Bone marrow (tissue), 2 donors: ENCODE data around the gene MMRN1.

Source experiments
- DNase-seq, 2 donors: peaks; one replicate each; lab custom pipeline; 2025; lab: John Stamatoyannopoulos, UW

The MMRN1 gene, protein sequence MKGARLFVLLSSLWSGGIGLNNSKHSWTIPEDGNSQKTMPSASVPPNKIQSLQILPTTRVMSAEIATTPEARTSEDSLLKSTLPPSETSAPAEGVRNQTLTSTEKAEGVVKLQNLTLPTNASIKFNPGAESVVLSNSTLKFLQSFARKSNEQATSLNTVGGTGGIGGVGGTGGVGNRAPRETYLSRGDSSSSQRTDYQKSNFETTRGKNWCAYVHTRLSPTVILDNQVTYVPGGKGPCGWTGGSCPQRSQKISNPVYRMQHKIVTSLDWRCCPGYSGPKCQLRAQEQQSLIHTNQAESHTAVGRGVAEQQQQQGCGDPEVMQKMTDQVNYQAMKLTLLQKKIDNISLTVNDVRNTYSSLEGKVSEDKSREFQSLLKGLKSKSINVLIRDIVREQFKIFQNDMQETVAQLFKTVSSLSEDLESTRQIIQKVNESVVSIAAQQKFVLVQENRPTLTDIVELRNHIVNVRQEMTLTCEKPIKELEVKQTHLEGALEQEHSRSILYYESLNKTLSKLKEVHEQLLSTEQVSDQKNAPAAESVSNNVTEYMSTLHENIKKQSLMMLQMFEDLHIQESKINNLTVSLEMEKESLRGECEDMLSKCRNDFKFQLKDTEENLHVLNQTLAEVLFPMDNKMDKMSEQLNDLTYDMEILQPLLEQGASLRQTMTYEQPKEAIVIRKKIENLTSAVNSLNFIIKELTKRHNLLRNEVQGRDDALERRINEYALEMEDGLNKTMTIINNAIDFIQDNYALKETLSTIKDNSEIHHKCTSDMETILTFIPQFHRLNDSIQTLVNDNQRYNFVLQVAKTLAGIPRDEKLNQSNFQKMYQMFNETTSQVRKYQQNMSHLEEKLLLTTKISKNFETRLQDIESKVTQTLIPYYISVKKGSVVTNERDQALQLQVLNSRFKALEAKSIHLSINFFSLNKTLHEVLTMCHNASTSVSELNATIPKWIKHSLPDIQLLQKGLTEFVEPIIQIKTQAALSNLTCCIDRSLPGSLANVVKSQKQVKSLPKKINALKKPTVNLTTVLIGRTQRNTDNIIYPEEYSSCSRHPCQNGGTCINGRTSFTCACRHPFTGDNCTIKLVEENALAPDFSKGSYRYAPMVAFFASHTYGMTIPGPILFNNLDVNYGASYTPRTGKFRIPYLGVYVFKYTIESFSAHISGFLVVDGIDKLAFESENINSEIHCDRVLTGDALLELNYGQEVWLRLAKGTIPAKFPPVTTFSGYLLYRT

DNA sequence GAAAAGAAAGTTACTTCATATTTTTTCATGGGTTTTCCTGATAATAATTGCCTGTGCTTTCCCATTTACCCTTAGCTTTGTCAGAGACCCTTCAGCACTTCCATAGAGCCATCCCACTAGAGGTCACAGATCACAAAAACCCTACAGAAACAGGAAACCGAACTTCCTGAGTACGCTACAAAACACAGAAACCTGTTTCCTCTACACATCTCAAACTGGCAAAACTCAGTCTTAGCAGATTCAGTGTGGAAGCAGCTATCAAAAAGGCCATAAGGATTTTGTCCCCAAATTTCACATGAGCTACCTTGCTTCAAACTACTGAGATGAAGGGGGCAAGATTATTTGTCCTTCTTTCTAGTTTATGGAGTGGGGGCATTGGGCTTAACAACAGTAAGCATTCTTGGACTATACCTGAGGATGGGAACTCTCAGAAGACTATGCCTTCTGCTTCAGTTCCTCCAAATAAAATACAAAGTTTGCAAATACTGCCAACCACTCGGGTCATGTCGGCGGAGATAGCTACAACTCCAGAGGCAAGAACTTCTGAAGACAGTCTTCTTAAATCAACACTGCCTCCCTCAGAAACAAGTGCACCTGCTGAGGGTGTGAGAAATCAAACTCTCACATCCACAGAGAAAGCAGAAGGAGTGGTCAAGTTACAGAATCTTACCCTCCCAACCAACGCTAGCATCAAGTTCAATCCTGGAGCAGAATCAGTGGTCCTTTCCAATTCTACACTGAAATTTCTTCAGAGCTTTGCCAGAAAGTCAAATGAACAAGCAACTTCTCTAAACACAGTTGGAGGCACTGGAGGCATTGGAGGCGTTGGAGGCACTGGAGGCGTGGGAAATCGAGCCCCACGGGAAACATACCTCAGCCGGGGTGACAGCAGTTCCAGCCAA, at the start of gene MMRN1:
Gene MMRN1, plus strand, starts transcription at position 206 of the 902 bp plus-strand sequence. Its CDS starts 118 bp downstream, at position 324.
- DNase-seq: peak in 1 of 2 donors; percentile 68

DNA sequence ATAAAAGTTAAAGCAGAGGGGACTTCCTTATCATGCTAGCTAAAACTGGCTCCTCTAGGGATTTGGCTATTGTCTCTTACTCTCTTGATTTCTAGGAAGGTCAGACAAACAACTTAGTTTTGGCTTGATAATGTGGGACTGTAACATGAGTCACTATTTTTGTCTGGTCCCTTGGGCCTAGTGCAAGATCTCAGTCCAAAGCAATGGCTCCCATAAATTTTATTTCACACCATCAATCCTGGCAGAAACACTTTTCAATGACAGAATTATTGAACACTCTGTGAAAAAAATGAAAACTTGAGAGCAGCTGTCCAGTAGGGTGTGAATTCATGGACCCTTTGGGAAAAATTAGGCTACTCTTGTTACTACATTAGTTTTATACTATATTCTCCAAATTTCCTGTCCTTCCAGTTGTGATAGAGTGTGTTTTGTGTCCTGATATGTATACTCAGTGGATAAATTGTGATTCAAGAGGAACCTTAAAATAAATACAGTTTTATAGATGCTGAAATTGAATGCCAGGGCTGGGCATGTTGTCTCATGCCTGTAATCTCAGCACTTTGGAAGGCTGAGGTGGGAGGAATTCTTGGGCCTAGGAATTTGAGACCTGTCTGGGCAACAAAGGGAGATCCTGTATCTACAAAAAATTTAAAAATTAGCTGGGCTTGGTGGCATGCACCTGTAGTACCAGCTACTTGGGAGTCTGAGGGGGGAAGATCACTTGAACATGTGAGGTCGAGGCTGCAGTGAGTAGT, 46.9 kb upstream of the MMRN1 start:
- DNase-seq: no peak

DNA sequence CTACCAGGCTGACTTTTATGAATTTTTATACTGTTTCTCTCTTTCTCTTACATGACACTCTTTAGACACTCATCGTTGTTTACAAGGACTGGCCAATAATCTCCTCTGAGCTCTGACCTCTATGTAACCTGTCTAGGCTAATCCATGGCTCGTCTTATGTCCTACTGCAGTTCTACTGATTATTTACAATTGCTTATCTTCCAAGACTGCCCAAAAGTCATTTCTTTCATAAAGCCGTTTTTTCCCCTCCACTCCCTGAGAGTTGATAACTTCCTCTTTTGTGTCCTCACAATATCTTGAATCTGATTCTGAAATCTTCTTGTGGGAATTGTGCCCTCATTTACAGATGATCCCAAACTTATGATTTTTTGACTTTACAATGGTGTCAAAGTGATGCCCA, 39.4 kb upstream of the MMRN1 start:
- no peak for DNase-seq

- DNase-seq: no peak
Measured at GRCh38 chr4:89860971-89861370, 33.7 kb upstream of the MMRN1 start.

- DNase-seq: no peak
Measured at GRCh38 chr4:89863533-89863932, 31.1 kb upstream of the MMRN1 start.

GRCh38 chr4:89868276-89868675, 26.4 kb upstream of the MMRN1 start:
- no peak for DNase-seq

DNA sequence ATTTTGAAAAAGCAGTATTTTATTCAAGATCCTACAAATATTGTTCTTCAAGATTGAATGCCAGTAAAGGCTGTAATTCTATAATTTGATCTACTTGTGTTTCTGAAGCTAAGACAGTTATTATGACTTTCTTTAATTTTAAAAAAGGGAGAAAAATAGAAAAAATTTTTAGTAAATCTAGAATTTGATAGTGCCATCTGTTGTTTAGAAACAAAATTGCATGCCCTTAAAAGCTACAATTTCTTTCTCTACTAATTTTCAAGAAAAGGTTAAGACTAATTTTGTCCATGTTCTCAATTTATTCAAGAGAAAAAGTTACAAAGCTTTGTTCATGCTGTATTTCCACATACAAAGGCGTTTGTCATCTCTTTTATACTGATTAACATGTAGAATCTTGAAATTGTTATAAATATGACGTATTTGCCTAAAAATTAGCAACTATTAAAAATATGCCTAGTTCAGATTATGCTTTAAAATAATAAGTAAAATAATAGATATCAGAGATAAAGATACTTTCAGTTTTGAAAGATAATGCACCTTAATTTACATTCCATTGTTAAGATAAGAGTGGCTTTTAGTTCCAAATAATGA, 25.6 kb upstream of the MMRN1 start:
- no peak for DNase-seq

- no peak for DNase-seq
Measured at GRCh38 chr4:89871211-89871610, 23.4 kb upstream of the MMRN1 start.

- DNase-seq: no peak
Measured at GRCh38 chr4:89876548-89876947, 18.1 kb upstream of the MMRN1 start.

DNA sequence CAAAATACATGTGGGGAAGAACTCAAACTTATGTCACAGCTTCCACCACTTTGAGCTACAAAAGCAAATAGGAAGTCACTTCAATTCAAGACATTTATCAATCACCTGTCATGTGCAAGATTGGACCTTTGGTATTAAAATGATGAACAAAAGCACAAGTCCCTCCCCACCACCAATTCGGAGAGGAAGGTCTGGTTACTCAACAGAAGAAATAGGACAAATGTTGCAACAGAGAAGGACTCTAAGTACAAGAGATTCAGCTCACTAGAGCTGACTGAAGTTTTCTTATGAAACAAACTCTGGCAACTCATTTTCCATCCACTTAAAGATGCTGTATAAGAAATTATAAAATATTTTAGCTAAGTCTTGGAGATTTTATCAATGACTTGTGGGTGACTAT, 16.0 kb upstream of the MMRN1 start:
- no peak for DNase-seq

- no peak for DNase-seq
Measured at GRCh38 chr4:89879215-89879614, 15.4 kb upstream of the MMRN1 start.

DNA sequence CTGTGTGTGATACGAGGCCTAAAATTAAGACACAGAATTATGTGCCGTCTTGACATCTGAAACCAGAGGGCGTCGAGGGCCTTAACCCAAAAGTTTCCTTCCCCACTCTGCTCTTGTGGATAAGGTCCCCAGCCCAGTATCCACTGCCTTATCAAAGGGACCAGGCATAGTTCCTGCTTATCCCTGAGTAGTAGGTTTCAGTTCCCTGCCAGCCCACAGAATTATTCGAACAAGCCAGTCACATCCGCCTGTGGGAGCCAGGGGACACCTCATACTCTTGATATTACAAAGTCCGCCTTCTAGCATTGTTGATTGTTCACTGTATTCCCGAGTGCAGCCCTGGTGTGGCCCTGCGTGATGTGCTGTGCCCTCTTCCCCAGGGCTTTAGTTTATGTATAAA, 5.4 kb upstream of the MMRN1 start:
- no peak for DNase-seq

DNA sequence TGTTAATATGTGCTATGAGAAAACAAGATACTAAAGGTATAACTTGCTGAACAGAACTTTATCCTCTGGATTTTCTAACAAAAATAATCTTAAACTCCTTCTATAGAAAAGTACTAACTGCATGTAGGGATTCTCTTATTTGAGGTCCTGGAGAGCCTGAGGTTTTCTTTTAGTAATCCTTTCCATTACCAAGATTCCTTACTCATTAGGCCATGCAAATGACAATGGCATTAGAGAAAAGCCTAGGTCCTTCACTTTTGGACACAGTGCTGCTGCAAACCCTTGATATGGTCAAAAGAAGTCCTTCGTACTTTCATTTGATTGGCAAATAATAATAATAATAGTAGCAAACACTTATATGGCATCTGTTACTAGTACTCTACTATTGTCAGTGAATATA, 3.2 kb downstream of the MMRN1 start:
- DNase-seq: no peak

- DNase-seq: no peak
Measured at GRCh38 chr4:89898304-89898716, 3.7 kb downstream of the MMRN1 start.

- DNase-seq: no peak
Measured at GRCh38 chr4:89899152-89899551, 4.5 kb downstream of the MMRN1 start.

DNA sequence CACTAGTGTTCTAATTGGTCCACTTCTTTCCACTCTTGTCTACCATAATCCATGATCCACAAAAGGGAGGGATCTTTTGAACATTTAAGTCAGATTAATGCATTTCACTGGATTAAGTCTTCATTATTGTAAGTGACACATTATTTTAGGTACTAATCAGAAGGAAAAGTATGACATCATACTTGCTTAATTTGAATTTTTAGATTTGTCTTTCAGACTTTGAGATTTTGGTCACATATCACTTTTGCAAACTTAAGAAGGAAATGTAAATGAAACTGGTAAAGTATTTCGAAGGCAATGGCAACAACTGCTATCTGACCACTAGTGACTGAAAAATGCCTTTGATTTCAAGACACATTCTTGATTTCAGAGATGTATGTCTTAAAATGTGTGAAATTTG, 5.2 kb downstream of the MMRN1 start:
- no peak for DNase-seq

GRCh38 chr4:89901808-89902431, 7.3 kb downstream of the MMRN1 start:
- peak in 1 of 2 donors; percentile 68 for DNase-seq

DNA sequence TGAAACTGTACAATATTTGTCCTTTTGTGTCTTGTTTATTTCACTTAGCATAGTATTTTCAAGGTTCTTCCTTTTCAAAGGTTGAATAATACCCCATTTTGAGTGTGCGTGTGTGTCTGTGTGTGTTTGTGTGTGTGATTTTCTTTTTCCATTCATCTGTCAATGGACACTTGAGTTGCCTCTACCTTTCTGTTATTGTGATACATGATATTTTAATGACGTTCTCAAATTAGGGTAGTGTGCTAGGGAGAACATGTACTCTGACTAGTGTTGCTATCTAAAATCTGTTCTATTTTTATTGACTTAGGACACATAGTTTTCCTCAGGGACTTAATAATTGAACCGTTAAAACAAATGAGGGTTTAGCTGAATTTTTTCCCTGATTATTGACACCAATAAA, 9.9 kb downstream of the MMRN1 start:
- DNase-seq: no peak

DNA sequence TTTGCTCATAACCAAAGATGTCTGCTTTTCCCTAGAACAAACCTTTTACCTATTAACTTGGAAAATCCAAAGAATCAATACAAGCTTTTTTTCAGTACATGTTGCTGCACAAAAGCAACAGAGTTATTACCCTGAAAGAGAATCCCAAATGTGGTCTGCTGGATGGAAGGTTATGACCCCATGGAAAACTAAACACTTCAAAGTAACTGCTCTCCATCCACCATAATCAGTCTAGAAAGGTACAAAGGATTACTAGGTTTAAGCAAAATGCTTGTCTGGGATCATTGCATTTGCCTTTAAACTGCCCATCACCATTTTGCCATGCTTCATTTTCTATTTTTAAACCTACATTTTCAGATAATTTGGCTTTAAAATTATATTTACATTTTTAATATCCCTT, 11.7 kb downstream of the MMRN1 start:
- no peak for DNase-seq
